ENCODE data around the gene ELAVL1. TPM values are rescaled to one million over a fixed set of nuclear protein-coding genes. Genes with fewer than 3 reads are reported as not detected.

Gene ELAVL1
- total RNA-seq, 5 donors from 2014 or later (not counting 1 experiment from before 2014, with no cell fraction given) = 33.6 to 62.1 (median 57.1) TPM

DNA sequence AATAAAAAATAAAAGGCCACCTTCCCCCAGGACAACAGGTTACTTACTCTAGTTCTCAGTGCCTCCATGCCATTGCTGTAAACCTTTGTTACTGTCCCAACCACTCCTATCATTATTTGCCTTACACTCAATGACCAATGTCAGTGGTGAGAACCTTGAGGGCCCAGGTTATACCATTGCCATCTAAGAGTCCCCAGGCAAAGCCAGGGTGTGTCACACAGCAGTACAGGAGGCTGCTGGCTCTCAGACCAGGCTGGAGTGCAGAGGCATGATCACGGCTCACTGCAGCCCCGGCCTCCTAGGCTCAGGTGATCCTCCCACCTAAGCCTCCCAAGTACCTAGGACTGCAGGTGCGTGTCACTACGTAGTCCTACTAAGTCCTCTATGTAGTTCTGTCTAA lies 6.1 kb downstream of the ELAVL1 start:
- Histone ChIP-seq H3K4me3 (ENCODE audit: control insufficient read depth in 1 of 2, extremely low read depth in 1 of 2, low read length in 1 of 2) (no peak overlapping the region), H3K36me3 (ENCODE audit: control insufficient read depth in 2 of 2, extremely low read depth in 1 of 2, insufficient read depth in 1 of 2, low read length in 1 of 2) (peaks cover 0 to 10% of the 10 kb centered on the region in 2 donors), H3K9me3 (no peaks in the 10 kb centered on the region), H3K27me3 (replicated peaks in 1 of 2; ENCODE audit: control insufficient read depth in 2 of 2, extremely low read depth in 1 of 2, insufficient read depth in 2 of 2, low read length in 1 of 2) (no peaks in the 10 kb centered on the region), H3K27ac (ENCODE audit: low read length) (no peak overlapping the region), H3K4me1 (ENCODE audit: control insufficient read depth in 1 of 2, extremely low read depth in 1 of 2, insufficient read depth in 2 of 2, low read length in 2 of 2) (peaks cover 10 to 63% of the 10 kb centered on the region in 2 experiments)
- H3K27me3 Mint-ChIP-seq = no peaks in the 10 kb centered on the region
- no peak for DNase-seq
- no peak overlapping the region for H3K27ac Mint-ChIP-seq
- H3K9me3 Mint-ChIP-seq = no peaks in the 10 kb centered on the region
- no peak for ATAC-seq (replicated peaks in 1 of 4)
- ChIA-PET POLR2A (no interaction called here), CTCF (interaction anchor here (0.6 kb wide), 2 partner anchors 10 to 431 kb away, joined by 3 to 4 read pairs; no protein-coding TSS in a partner anchor)
- H3K36me3 Mint-ChIP-seq = no peaks in the 10 kb centered on the region
- 90% methylated on average over 2 of the region's 4 CpGs for WGBS (ENCODE audit: insufficient coverage)
- H3K4me3 Mint-ChIP-seq = no peak overlapping the region
- peaks cover 75 to 81% (median 76%) of the 10 kb centered on the region in 3 donors for H3K4me1 Mint-ChIP-seq

DNA sequence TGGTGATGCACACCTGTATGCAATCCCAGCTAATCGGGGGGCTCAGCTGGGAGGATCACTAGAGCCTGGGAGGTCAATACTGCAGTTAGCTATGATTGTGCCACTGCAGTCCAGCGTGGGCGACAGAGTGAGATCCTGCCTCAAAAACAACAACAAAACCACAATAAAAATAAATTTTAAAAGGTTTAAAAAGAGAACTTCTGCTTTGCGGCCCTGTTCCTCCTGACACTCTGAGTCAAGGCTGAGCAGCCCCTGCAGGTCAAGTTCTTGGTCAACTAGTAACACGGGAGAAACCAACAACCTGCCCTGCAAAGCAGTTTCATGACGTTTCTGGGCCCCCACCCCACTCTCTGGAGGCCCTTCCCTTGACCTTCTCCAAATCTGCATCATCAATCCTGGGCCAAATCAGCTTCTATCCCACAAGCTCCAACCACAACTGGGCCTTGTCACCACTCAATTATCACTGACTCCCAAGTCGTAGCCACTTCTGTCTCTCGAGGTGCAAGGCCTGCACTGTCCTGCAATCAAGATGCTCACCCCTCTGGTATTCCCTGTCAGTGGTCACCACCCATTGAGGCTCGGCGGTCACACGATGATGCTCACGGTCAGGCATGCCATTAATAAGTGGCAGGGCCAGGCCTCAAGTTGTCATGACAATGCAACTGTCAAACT lies 7.5 kb downstream of the ELAVL1 start:
- no peak overlapping the region for H3K4me3 Mint-ChIP-seq
- Histone ChIP-seq H3K27ac (ENCODE audit: low read length) (no peak overlapping the region), H3K9me3 (no peaks in the 10 kb centered on the region), H3K4me1 (ENCODE audit: control insufficient read depth in 1 of 2, extremely low read depth in 1 of 2, insufficient read depth in 2 of 2, low read length in 2 of 2) (peaks cover 6 to 50% of the 10 kb centered on the region in 2 experiments), H3K36me3 (ENCODE audit: control insufficient read depth in 2 of 2, extremely low read depth in 1 of 2, insufficient read depth in 1 of 2, low read length in 1 of 2) (peaks cover 0 to 14% of the 10 kb centered on the region in 2 donors), H3K27me3 (replicated peaks in 1 of 2; ENCODE audit: control insufficient read depth in 2 of 2, extremely low read depth in 1 of 2, insufficient read depth in 2 of 2, low read length in 1 of 2) (no peaks in the 10 kb centered on the region), H3K4me3 (ENCODE audit: control insufficient read depth in 1 of 2, extremely low read depth in 1 of 2, low read length in 1 of 2) (no peak overlapping the region)
- DNase-seq = no peak
- H3K36me3 Mint-ChIP-seq = no peaks in the 10 kb centered on the region
- H3K27ac Mint-ChIP-seq = no peak overlapping the region
- CTCF ChIA-PET = interaction anchor here (0.6 kb wide), 3 partner anchors 140 to 588 kb away, joined by 3 to 7 read pairs (median 3); no protein-coding TSS in a partner anchor
- POLR2A ChIA-PET = no interaction called here
- H3K27me3 Mint-ChIP-seq = no peaks in the 10 kb centered on the region
- 75% methylated on average over 10 of the region's 12 CpGs for WGBS (ENCODE audit: insufficient coverage)
- peaks cover 75 to 78% (median 77%) of the 10 kb centered on the region in 3 donors for H3K4me1 Mint-ChIP-seq
- no peak for ATAC-seq (replicated peaks in 1 of 4)
- no peaks in the 10 kb centered on the region for H3K9me3 Mint-ChIP-seq

DNA sequence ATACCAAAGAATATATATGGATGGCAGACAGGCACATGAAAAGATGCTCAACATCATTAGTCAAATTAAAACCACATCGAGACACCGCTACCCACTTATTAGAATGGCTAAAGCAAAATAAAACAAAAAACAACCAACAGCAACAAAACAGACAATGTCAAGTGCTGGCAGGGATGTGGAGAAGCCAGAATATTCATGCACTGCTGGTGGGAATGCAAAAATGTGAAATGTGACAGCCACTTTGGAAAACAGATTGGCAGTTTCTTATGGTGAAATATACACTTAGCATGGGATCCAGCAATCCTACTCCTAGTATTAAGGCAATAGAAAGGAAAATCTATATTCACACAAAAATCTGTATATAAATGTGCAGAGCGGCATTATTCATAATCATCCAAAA lies 8.6 kb downstream of the ELAVL1 start:
- POLR2A ChIA-PET = no interaction called here
- Histone ChIP-seq H3K4me3 (ENCODE audit: control insufficient read depth in 1 of 2, extremely low read depth in 1 of 2, low read length in 1 of 2) (no peak overlapping the region), H3K27me3 (replicated peaks in 1 of 2; ENCODE audit: control insufficient read depth in 2 of 2, extremely low read depth in 1 of 2, insufficient read depth in 2 of 2, low read length in 1 of 2) (no peaks in the 10 kb centered on the region), H3K4me1 (ENCODE audit: control insufficient read depth in 1 of 2, extremely low read depth in 1 of 2, insufficient read depth in 2 of 2, low read length in 2 of 2) (peaks cover under 1 to 39% of the 10 kb centered on the region in 2 experiments), H3K27ac (ENCODE audit: low read length) (no peak overlapping the region), H3K36me3 (ENCODE audit: control insufficient read depth in 2 of 2, extremely low read depth in 1 of 2, insufficient read depth in 1 of 2, low read length in 1 of 2) (peaks cover 0 to 18% of the 10 kb centered on the region in 2 donors), H3K9me3 (no peaks in the 10 kb centered on the region)
- CTCF ChIA-PET = no interaction called here
- no peaks in the 10 kb centered on the region for H3K27me3 Mint-ChIP-seq
- H3K36me3 Mint-ChIP-seq = peaks cover 5% of the 10 kb centered on the region
- H3K27ac Mint-ChIP-seq = no peak overlapping the region
- no peaks in the 10 kb centered on the region for H3K9me3 Mint-ChIP-seq
- ATAC-seq (replicated peaks in 1 of 4) (no peak), DNase-seq (no peak)
- WGBS (ENCODE audit: insufficient coverage) = no CpG with 5 or more reads among the region's 3 CpGs
- H3K4me3 Mint-ChIP-seq = no peak overlapping the region
- H3K4me1 Mint-ChIP-seq = peaks cover 67 to 68% (median 67%) of the 10 kb centered on the region in 3 donors

DNA sequence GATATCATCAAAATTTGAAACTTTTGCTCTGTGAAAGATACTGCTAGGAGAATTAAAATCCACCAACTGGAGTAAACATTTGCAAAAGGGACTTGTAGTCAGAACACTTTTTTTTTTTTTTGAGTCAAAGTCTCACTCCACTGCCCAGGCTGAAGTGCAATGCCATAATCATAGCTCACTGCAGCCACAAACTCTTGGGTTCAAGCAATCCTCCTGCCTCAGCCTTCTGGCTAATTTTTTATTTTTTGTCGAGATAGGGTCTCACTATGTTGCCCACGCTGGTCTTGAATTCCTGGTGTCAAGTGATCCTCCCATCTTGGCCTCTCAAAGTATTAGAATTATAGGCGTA lies 9.7 kb downstream of the ELAVL1 start:
- ATAC-seq (replicated peaks in 1 of 4) (no peak), DNase-seq (no peak)
- peaks cover 10% of the 10 kb centered on the region for H3K36me3 Mint-ChIP-seq
- ChIA-PET CTCF (interaction anchor here in 1 of 2 donors (0.7 kb wide), 1 partner anchor 21 kb away, joined by 5 read pairs; no protein-coding TSS in a partner anchor), POLR2A (no interaction called here)
- H3K27ac ChIP-seq (ENCODE audit: low read length) = no peak overlapping the region
- H3K27me3 ChIP-seq (replicated peaks in 1 of 2; ENCODE audit: control insufficient read depth in 2 of 2, extremely low read depth in 1 of 2, insufficient read depth in 2 of 2, low read length in 1 of 2) = no peaks in the 10 kb centered on the region
- H3K27me3 Mint-ChIP-seq = no peaks in the 10 kb centered on the region
- no peak overlapping the region for H3K27ac Mint-ChIP-seq
- no CpG with 5 or more reads among the region's 3 CpGs for WGBS (ENCODE audit: insufficient coverage)
- H3K4me1 Mint-ChIP-seq = peaks cover 56 to 60% (median 58%) of the 10 kb centered on the region in 3 donors
- no peaks in the 10 kb centered on the region for H3K9me3 Mint-ChIP-seq
- peaks cover 0 to 28% of the 10 kb centered on the region in 2 experiments for H3K4me1 ChIP-seq (ENCODE audit: control insufficient read depth in 1 of 2, extremely low read depth in 1 of 2, insufficient read depth in 2 of 2, low read length in 2 of 2)
- H3K9me3 ChIP-seq = no peaks in the 10 kb centered on the region
- H3K36me3 ChIP-seq (ENCODE audit: control insufficient read depth in 2 of 2, extremely low read depth in 1 of 2, insufficient read depth in 1 of 2, low read length in 1 of 2) = peaks cover 7 to 26% of the 10 kb centered on the region in 2 donors
- H3K4me3 Mint-ChIP-seq = no peak overlapping the region
- no peak overlapping the region for H3K4me3 ChIP-seq (ENCODE audit: control insufficient read depth in 1 of 2, extremely low read depth in 1 of 2, low read length in 1 of 2)

DNA sequence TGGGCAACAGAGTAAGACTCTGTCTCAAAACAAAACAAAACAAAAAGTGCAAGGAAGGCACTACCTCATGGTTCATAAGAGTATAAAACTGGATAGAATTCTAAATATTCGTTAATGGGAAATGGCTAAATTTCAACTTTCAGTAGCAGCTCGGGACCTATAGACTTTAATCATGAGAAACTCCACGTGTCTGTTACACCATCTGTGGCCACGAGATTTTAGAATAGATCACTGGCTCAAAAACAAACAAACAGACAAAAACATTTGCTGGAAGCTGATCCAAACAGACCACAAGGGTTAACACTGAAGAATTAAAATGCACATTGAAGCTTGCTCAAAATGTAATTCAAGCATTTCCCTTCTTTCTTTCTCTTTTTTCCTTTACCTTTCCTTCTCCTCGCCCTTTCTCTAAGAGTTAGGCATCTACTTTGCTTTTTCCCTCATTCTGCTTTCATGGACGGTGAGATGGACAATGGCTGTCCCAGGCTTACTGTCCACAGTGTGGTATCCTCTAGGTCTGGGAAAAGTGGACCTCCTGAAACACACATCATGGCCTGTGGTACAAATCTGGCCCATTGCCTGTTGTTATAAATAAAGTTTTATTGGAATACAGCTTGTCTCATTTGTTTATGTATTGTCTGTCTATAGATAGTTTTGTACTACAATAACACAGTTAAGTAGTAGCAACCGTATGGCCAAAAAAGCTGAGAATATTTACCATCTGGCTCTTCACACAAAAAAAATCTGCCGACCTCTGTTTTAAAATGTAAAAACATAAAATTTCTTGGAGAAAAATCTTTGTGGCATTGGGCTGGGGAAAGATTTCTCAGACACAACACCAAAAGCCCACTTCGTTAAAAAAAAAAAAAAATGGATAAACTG lies 10.3 kb downstream of the ELAVL1 start:
- POLR2A ChIA-PET = interaction anchor here in 1 of 2 donors (0.6 kb wide), 2 partner anchors 15 to 690 kb away, joined by 3 to 4 read pairs; no protein-coding TSS in a partner anchor
- no peak overlapping the region for H3K4me3 Mint-ChIP-seq

DNA sequence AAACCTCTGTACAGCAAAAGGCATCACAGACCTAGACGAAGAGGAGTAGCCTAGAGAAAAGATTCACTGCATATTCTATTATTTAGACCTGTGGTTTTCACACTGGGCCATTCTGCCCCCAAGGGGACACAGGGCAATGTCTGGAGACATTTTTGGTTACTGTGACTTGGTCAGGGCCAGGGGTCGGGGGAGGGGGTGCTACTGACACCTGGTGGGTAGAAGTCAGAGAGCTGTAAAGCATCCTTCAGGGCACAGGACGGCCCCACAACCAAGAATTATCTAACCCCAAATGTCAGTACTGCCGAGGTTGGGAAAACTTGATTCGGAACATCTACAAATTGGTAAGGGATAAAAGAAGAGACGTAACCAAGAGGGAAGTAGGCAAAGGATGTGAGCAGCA lies 11.3 kb downstream of the ELAVL1 start:
- no peak overlapping the region for H3K27ac Mint-ChIP-seq
- peaks cover 21% of the 10 kb centered on the region for H3K36me3 Mint-ChIP-seq
- H3K27me3 ChIP-seq (replicated peaks in 1 of 2; ENCODE audit: control insufficient read depth in 2 of 2, extremely low read depth in 1 of 2, insufficient read depth in 2 of 2, low read length in 1 of 2) = no peaks in the 10 kb centered on the region
- H3K9me3 Mint-ChIP-seq = no peaks in the 10 kb centered on the region
- no peak overlapping the region for H3K27ac ChIP-seq (ENCODE audit: low read length)
- H3K36me3 ChIP-seq (ENCODE audit: control insufficient read depth in 2 of 2, extremely low read depth in 1 of 2, insufficient read depth in 1 of 2, low read length in 1 of 2) = peaks cover 7 to 34% of the 10 kb centered on the region in 2 donors
- no peaks in the 10 kb centered on the region for H3K9me3 ChIP-seq
- H3K4me1 Mint-ChIP-seq = peaks cover 45 to 48% (median 47%) of the 10 kb centered on the region in 3 donors
- ChIA-PET POLR2A (no interaction called here), CTCF (no interaction called here)
- ATAC-seq (replicated peaks in 1 of 4) (no peak), DNase-seq (no peak)
- H3K27me3 Mint-ChIP-seq = no peaks in the 10 kb centered on the region
- no peak overlapping the region for H3K4me3 ChIP-seq (ENCODE audit: control insufficient read depth in 1 of 2, extremely low read depth in 1 of 2, low read length in 1 of 2)
- WGBS (ENCODE audit: insufficient coverage) = 80% methylated on average over 1 of the region's 6 CpGs
- H3K4me1 ChIP-seq (ENCODE audit: control insufficient read depth in 1 of 2, extremely low read depth in 1 of 2, insufficient read depth in 2 of 2, low read length in 2 of 2) = peaks cover 0 to 20% of the 10 kb centered on the region in 2 experiments
- H3K4me3 Mint-ChIP-seq = no peak overlapping the region

More for the DNA sequence above, 10.3 kb downstream of the ELAVL1 start:
- Histone ChIP-seq H3K4me1 (ENCODE audit: control insufficient read depth in 1 of 2, extremely low read depth in 1 of 2, insufficient read depth in 2 of 2, low read length in 2 of 2) (peaks cover 0 to 25% of the 10 kb centered on the region in 2 experiments), H3K9me3 (no peaks in the 10 kb centered on the region), H3K27ac (ENCODE audit: low read length) (no peak overlapping the region), H3K27me3 (replicated peaks in 1 of 2; ENCODE audit: control insufficient read depth in 2 of 2, extremely low read depth in 1 of 2, insufficient read depth in 2 of 2, low read length in 1 of 2) (no peaks in the 10 kb centered on the region), H3K36me3 (ENCODE audit: control insufficient read depth in 2 of 2, extremely low read depth in 1 of 2, insufficient read depth in 1 of 2, low read length in 1 of 2) (peaks cover 7 to 30% of the 10 kb centered on the region in 2 donors), H3K4me3 (ENCODE audit: control insufficient read depth in 1 of 2, extremely low read depth in 1 of 2, low read length in 1 of 2) (no peak overlapping the region)
- WGBS (ENCODE audit: insufficient coverage) = 35% methylated on average over 2 of the region's 9 CpGs
- H3K4me1 Mint-ChIP-seq = peaks cover 53 to 55% (median 54%) of the 10 kb centered on the region in 3 donors
- no peak overlapping the region for H3K27ac Mint-ChIP-seq
- DNase-seq (no peak), ATAC-seq (replicated peaks in 1 of 4) (no peak)
- H3K36me3 Mint-ChIP-seq = peaks cover 14% of the 10 kb centered on the region
- CTCF ChIA-PET = interaction anchor here in 1 of 2 donors (0.6 to 0.7 kb wide), 2 partner anchors 8 to 22 kb away, joined by 4 to 5 read pairs; no protein-coding TSS in a partner anchor
- H3K9me3 Mint-ChIP-seq = no peaks in the 10 kb centered on the region
- no peaks in the 10 kb centered on the region for H3K27me3 Mint-ChIP-seq
